ENCODE data around the gene SCIMP. TPM values are rescaled to one million over a fixed set of nuclear protein-coding genes. Genes with fewer than 3 reads are reported as not detected.
"Not testable (repeated sequence)": the region's sequence is repeated elsewhere in the genome, so short reads cannot be mapped to it uniquely, and the experiment has no call there.

Gene SCIMP
- total and polyA plus RNA-seq, 3 experiments from 2014 or later = 0.22 to 0.81 (median 0.22) TPM

DNA sequence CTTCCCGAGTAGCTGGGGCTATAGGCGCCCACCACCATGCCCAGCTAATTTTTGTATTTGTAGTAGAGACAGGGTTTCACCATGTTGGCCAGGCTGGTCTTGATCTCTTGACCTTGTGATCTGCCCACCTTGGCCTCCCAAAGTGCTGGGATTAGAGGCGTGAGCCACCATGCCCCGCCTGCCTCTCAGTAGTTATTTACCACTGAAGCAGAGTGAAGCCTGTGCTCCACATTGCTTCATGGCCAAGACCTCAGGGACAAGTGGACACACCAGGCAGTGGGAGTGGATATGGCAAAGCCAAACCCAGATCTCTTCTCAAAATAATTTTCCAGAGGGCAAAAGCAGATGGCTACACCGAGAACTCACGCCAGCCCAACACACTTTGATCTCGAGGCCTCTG lies 1.2 kb downstream of the SCIMP start:
- Mint-ChIP-seq H3K4me1 (peaks cover 48 to 58% (median 53%) of the 10 kb centered on the region in 3 donors), H3K27ac (peak overlapping the region in 3 of 8 donors; percentile 29 to 78 (median 63))
- H3K27ac ChIP-seq (ENCODE audit: low read depth, low read length); H3K27me3 Mint-ChIP-seq; POLR2A ChIA-PET; CTCF ChIA-PET; H3K36me3 ChIP-seq (ENCODE audit: insufficient read depth, low read length); DNase-seq; H3K9me3 Mint-ChIP-seq; H3K4me3 Mint-ChIP-seq; H3K4me3 ChIP-seq (ENCODE audit: low read length); H3K9me3 ChIP-seq (ENCODE audit: low read length); H3K27me3 ChIP-seq (ENCODE audit: insufficient read depth, low read length, poor library complexity, severe bottlenecking); H3K36me3 Mint-ChIP-seq: not testable (repeated sequence)
- H3K4me1 ChIP-seq (ENCODE audit: insufficient read depth, low read length) = peaks cover 21% of the 10 kb centered on the region

DNA sequence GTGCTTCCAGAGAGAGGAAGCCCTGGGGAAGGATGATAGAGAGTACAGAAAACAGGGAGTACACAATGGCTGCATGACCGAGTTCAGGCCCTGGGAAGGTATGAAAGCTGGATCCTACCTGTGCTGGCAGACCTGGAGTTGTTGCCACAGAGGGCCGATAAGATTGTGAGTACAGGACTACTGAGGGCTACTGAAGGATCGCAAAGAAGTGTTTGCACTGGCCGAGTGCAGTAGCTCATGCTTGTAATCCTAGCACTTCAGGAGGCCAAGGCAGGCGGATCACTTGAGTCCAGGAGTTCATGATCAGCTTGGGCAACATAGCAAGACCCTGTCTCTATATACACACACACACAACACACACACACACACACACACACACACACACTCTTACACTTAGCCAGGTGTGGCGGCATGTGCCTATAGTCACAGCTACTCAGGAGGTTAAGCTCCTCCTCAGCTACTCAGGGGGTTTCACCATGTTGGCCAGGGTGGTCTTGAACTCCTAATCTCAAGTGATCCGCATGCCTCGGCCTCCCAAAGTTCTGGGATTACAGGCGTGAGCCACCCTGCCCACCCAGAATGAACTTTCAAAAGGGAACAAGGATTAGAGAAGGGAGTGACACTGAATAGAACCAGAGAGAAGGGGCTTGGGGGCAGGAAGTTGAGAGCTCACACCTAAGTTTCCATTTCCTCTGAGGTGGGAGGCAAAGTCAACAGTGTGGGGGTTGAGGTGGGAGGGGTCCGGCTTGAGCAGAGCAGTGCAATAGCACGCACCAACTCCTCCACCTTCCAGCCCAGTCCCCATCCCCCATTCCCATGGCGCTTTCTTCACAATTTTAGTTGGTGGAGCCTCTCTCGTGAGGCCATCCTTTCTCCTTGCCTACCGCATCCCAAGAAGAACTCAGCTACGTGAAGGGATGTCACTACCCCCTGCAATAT lies 7.5 kb downstream of the SCIMP start:
- H3K9me3 ChIP-seq (ENCODE audit: low read length) = no peaks in the 10 kb centered on the region
- H3K4me3 Mint-ChIP-seq = peak overlapping the region; percentile 65 to 92 (median 86)
- H3K27ac ChIP-seq (ENCODE audit: low read depth, low read length) = peak overlapping the region; percentile 47
- H3K4me1 Mint-ChIP-seq = peaks cover 50 to 74% (median 70%) of the 10 kb centered on the region in 3 donors
- H3K27me3 ChIP-seq (ENCODE audit: insufficient read depth, low read length, poor library complexity, severe bottlenecking) = no peaks in the 10 kb centered on the region
- CTCF ChIA-PET = interaction anchor here (0.8 to 3.6 kb wide), 6 partner anchors 10 to 212 kb away, joined by 3 to 14 read pairs (median 4); partner anchors contain the start of gene ZNF594
- H3K27me3 Mint-ChIP-seq = peaks cover 0 to 2% of the 10 kb centered on the region in 2 donors
- peak; percentile 20 to 76 (median 46) for DNase-seq
- H3K36me3 ChIP-seq (ENCODE audit: insufficient read depth, low read length) = no peaks in the 10 kb centered on the region
- POLR2A ChIA-PET = interaction anchor here (0.5 to 2.5 kb wide), 5 partner anchors 9 to 30 kb away, joined by 3 to 17 read pairs (median 4); no protein-coding TSS in a partner anchor
- peaks cover 38% of the 10 kb centered on the region for H3K4me1 ChIP-seq (ENCODE audit: insufficient read depth, low read length)
- H3K27ac Mint-ChIP-seq = peak overlapping the region; percentile 85 to 99 (median 97)
- H3K9me3 Mint-ChIP-seq = no peaks in the 10 kb centered on the region
- peaks cover 0 to 9% (median 0%) of the 10 kb centered on the region in 3 donors for H3K36me3 Mint-ChIP-seq
- peak overlapping the region; percentile 32 for H3K4me3 ChIP-seq (ENCODE audit: low read length)

DNA sequence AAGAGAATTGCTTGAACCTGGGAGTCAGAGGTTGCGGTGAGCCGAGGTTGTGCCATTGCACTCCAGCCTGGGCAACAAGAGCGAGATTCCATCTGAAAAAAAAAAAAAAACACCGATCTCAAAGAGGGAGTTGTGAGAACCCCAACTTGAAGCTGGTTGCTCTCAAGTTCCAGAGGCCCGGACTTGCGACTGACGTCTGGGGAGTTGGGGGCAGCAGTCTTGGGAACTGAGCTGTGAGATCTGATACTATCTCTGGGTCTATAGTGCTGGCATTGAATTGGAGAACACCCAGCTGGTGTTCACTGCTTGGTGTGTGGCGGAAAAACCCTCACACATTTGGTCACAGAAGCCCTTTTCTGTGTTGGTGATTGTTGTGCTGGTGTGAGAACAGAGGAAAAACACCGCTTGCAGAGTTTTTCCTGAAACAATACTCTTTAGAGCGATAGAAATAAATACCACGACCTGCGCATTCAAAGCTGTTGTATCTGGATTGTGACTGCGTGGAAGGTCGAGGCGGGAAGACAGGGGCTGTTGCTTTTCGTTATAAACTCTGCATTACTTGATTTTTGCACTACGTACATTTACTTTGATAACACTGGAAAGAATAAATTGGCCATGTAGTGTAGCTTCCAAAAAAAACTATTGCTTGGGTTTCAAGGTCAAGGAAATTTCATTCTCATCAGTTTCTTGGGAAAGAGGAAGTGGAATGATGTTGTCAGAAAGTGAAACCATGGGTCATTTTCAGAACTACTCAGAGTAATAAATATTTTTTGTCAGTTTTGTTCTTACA lies 8.8 kb downstream of the SCIMP start:
- Mint-ChIP-seq H3K9me3 (no peaks in the 10 kb centered on the region), H3K27ac (peak overlapping the region; percentile 70 to 99 (median 97)), H3K27me3 (peaks cover 0 to 2% of the 10 kb centered on the region in 2 donors), H3K4me3 (peak overlapping the region; percentile 59 to 92 (median 83)), H3K36me3 (peaks cover 0 to 6% (median 0%) of the 10 kb centered on the region in 3 donors), H3K4me1 (peaks cover 61 to 80% (median 80%) of the 10 kb centered on the region in 3 donors)
- ChIA-PET CTCF (interaction anchor here (1.8 to 4.6 kb wide), 4 partner anchors 11 to 214 kb away, joined by 4 to 25 read pairs (median 14); partner anchors contain the start of gene ZNF594), POLR2A (interaction anchor here (0.7 to 2.5 kb wide), 3 partner anchors 12 to 57 kb away, joined by 9 to 17 read pairs (median 10); no protein-coding TSS in a partner anchor)
- no peak for DNase-seq
- Histone ChIP-seq H3K36me3 (ENCODE audit: insufficient read depth, low read length) (no peaks in the 10 kb centered on the region), H3K9me3 (ENCODE audit: low read length) (no peaks in the 10 kb centered on the region), H3K27me3 (ENCODE audit: insufficient read depth, low read length, poor library complexity, severe bottlenecking) (no peaks in the 10 kb centered on the region), H3K4me1 (ENCODE audit: insufficient read depth, low read length) (peaks cover 47% of the 10 kb centered on the region), H3K27ac (ENCODE audit: low read depth, low read length) (no peak overlapping the region), H3K4me3 (ENCODE audit: low read length) (no peak overlapping the region)

DNA sequence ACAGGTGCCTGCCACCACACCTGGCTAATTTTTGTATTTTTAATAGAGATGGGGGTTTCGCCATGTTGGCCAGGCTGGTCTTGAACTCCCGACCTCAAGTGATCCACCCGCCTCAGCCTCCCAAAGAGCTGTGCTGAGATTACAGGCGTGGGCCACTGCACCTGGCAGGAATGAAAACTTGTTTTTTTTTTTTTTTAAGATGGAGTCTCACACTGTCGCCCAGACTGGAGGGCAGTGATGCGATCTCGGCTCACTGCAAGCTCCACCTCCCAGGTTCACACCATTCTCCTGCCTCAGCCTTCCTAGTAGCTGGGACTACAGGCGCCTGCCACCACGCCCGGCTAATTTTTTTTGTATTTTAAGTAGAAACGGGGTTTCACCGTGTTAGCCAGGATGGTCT lies 12.7 kb downstream of the SCIMP start:
- H3K27me3 Mint-ChIP-seq; H3K36me3 ChIP-seq (ENCODE audit: insufficient read depth, low read length); H3K4me3 ChIP-seq (ENCODE audit: low read length); DNase-seq; H3K27me3 ChIP-seq (ENCODE audit: insufficient read depth, low read length, poor library complexity, severe bottlenecking); POLR2A ChIA-PET; H3K27ac ChIP-seq (ENCODE audit: low read depth, low read length); H3K9me3 Mint-ChIP-seq; H3K9me3 ChIP-seq (ENCODE audit: low read length); H3K36me3 Mint-ChIP-seq: not testable (repeated sequence)
- peak overlapping the region; percentile 9 to 84 (median 76) for H3K4me3 Mint-ChIP-seq
- H3K4me1 ChIP-seq (ENCODE audit: insufficient read depth, low read length) = peaks cover 26% of the 10 kb centered on the region
- peaks cover 45 to 58% (median 55%) of the 10 kb centered on the region in 3 donors for H3K4me1 Mint-ChIP-seq
- peak overlapping the region; percentile 47 to 97 (median 94) for H3K27ac Mint-ChIP-seq
- CTCF ChIA-PET = interaction anchor here (4.6 kb wide), 1 partner anchor 15 kb away, joined by 25 read pairs; no protein-coding TSS in a partner anchor

DNA sequence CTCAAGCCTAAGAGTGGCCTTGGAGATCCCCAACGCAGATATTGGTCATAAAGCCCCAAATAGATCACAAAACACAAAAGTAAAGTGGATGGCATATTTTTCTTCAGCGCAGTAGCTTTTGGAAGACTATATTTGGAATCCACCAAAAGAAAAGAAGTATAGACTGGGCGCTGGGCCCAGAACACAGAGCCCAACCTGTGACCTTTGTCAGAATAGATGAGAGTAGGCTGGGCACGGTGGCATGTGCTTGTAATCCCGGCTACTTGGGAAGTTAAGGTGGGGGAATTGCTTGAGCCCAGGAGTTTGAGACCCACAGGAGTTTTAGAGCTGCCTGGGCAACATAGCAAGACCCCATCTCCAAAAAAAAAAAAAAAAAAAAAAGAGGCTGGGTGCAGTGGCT lies 14.6 kb downstream of the SCIMP start:
- peaks cover 0 to 15% (median 5%) of the 10 kb centered on the region in 3 donors for H3K36me3 Mint-ChIP-seq
- CTCF ChIA-PET = interaction anchor here (0.9 to 1.0 kb wide), 2 partner anchors 22 to 34 kb away, joined by 3 read pairs; no protein-coding TSS in a partner anchor
- POLR2A ChIA-PET = no interaction called here
- Histone ChIP-seq H3K27ac (ENCODE audit: low read depth, low read length) (no peak overlapping the region), H3K36me3 (ENCODE audit: insufficient read depth, low read length) (no peaks in the 10 kb centered on the region), H3K4me1 (ENCODE audit: insufficient read depth, low read length) (peaks cover 15% of the 10 kb centered on the region), H3K4me3 (ENCODE audit: low read length) (no peak overlapping the region), H3K9me3 (ENCODE audit: low read length) (no peaks in the 10 kb centered on the region), H3K27me3 (ENCODE audit: insufficient read depth, low read length, poor library complexity, severe bottlenecking) (no peaks in the 10 kb centered on the region)
- peak overlapping the region; percentile 16 to 97 (median 72) for H3K27ac Mint-ChIP-seq
- no peaks in the 10 kb centered on the region for H3K27me3 Mint-ChIP-seq
- H3K4me1 Mint-ChIP-seq = peaks cover 34 to 47% (median 43%) of the 10 kb centered on the region in 3 donors
- no peak overlapping the region for H3K4me3 Mint-ChIP-seq
- H3K9me3 Mint-ChIP-seq = no peaks in the 10 kb centered on the region
- DNase-seq = no peak

DNA sequence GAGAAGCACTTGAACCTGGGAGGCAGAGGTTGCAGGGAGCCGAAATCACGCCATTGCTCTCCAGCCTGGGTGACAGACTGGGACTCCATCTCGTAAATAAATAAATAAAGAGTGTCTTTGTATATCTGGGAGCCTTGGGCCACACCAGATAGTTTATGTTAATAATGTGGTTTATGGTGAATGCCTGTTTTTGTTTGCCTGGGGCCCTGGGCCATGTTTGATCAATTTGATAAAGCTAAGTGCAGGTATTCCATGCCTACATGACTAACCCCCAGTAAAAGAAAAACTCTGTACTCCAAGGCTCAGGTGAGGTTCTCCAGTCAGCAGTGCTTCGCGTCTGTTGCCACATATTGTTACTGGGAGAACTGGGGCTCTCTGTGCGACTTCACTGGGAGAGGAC lies 15.1 kb downstream of the SCIMP start:
- H3K4me3 Mint-ChIP-seq = peak overlapping the region in 1 of 7 donors; percentile 74
- CTCF ChIA-PET = no interaction called here

DNA sequence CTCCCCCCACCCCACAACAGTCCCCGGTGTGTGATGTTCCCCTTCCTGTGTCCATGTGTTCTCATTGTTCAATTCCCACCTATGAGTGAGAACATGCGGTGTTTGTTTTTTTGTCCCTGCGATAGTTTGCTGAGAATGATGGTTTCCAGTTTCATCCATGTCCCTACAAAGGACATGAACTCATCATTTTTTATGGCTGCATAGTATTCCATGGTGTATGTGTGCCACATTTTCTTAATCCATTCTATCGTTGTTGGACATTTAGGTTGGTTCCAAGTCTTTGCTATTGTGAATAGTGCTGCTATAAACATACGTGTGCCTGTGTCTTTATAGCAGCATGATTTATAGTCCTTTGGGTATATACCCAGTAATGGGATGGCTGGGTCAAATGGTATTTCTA lies 17.1 kb downstream of the SCIMP start:
- H3K9me3 ChIP-seq (ENCODE audit: low read length); H3K4me3 ChIP-seq (ENCODE audit: low read length); H3K27me3 Mint-ChIP-seq; H3K27ac ChIP-seq (ENCODE audit: low read depth, low read length); H3K9me3 Mint-ChIP-seq; POLR2A ChIA-PET; H3K27ac Mint-ChIP-seq; H3K27me3 ChIP-seq (ENCODE audit: insufficient read depth, low read length, poor library complexity, severe bottlenecking); H3K4me3 Mint-ChIP-seq; H3K36me3 ChIP-seq (ENCODE audit: insufficient read depth, low read length); H3K4me1 ChIP-seq (ENCODE audit: insufficient read depth, low read length); DNase-seq: not testable (repeated sequence)
- CTCF ChIA-PET = interaction anchor here (0.6 kb wide), 1 partner anchor 496 kb away, joined by 4 read pairs; no protein-coding TSS in a partner anchor
- Mint-ChIP-seq H3K36me3 (peaks cover 0 to 17% (median 7%) of the 10 kb centered on the region in 3 donors), H3K4me1 (peaks cover 22 to 30% (median 25%) of the 10 kb centered on the region in 3 donors)

More for the DNA sequence above, 15.1 kb downstream of the SCIMP start:
- Mint-ChIP-seq H3K27me3 (no peaks in the 10 kb centered on the region), H3K4me1 (peaks cover 31 to 43% (median 38%) of the 10 kb centered on the region in 3 donors), H3K9me3 (no peaks in the 10 kb centered on the region), H3K36me3 (peaks cover 0 to 17% (median 7%) of the 10 kb centered on the region in 3 donors), H3K27ac (peak overlapping the region; percentile 16 to 88 (median 60))
- H3K27me3 ChIP-seq (ENCODE audit: insufficient read depth, low read length, poor library complexity, severe bottlenecking) = no peaks in the 10 kb centered on the region
- POLR2A ChIA-PET = no interaction called here
- peaks cover 15% of the 10 kb centered on the region for H3K4me1 ChIP-seq (ENCODE audit: insufficient read depth, low read length)
- no peak for DNase-seq
- H3K36me3 ChIP-seq (ENCODE audit: insufficient read depth, low read length) = no peaks in the 10 kb centered on the region
- no peak overlapping the region for H3K27ac ChIP-seq (ENCODE audit: low read depth, low read length)
- no peak overlapping the region for H3K4me3 ChIP-seq (ENCODE audit: low read length)
- no peaks in the 10 kb centered on the region for H3K9me3 ChIP-seq (ENCODE audit: low read length)
